GM12873 (cell line): ENCODE data around the gene CIITA.

Experiments
- TF ChIP-seq, protein P1 (sequence below): IDR thresholded peaks from 2 replicates; pipeline ENCODE4 v1.5.1; 2012; ENCODE audit warnings: low read depth, mild to moderate bottlenecking, moderate library complexity, low read length, control low read depth; ENCODE audit not compliant: insufficient read depth; ENCODE audit errors: missing control alignments

Gene CIITA

DNA sequence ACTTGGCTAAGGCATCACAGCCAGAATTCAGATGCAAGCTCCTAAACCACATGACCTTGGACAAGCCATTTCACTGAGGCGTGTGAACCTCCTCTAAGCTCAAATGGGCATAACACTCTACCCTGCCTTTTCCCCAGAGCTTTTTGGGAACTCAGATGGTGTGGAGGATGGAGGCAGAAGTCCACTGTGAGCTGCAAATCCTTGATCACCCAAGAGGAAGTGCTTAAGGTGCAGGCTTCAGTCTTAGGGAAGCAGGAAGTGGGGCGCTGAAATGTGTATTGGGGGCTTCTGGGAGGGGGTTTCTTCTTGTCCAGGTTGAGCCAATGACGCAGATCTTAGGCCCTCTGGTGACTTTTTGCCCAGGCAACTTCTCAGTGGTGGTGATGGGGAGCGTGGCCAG lies 12.9 kb downstream of the CIITA start:
- TF ChIP-seq, protein P1, sequence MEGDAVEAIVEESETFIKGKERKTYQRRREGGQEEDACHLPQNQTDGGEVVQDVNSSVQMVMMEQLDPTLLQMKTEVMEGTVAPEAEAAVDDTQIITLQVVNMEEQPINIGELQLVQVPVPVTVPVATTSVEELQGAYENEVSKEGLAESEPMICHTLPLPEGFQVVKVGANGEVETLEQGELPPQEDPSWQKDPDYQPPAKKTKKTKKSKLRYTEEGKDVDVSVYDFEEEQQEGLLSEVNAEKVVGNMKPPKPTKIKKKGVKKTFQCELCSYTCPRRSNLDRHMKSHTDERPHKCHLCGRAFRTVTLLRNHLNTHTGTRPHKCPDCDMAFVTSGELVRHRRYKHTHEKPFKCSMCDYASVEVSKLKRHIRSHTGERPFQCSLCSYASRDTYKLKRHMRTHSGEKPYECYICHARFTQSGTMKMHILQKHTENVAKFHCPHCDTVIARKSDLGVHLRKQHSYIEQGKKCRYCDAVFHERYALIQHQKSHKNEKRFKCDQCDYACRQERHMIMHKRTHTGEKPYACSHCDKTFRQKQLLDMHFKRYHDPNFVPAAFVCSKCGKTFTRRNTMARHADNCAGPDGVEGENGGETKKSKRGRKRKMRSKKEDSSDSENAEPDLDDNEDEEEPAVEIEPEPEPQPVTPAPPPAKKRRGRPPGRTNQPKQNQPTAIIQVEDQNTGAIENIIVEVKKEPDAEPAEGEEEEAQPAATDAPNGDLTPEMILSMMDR = no peak

DNA sequence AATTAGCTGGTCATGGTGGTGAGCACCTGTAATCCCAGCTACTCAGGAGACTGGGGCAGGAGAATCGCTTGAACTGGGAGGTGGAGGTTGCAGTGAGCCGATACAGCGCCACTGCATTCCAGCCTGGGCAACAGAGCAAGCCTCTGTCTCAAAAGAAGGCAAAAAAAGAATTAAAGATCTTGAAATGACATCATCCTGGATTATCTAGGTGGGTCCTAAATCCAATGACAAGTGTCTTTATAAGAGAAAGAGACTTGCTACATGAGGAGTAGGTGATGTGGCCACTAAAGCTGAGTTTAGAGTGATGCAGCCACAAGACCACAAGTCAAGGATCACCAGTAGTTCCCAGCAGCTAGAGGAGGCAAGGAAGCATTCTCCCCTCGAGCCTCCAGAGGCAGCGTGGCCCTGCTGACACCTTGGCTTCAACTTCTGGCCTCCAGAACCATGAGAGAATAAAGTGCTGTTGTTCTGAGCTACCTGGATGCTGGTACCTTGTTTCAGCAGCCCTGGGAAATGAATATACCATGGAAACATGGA lies 15.8 kb downstream of the CIITA start:
- TF ChIP-seq, protein P1 = peak; percentile 39

DNA sequence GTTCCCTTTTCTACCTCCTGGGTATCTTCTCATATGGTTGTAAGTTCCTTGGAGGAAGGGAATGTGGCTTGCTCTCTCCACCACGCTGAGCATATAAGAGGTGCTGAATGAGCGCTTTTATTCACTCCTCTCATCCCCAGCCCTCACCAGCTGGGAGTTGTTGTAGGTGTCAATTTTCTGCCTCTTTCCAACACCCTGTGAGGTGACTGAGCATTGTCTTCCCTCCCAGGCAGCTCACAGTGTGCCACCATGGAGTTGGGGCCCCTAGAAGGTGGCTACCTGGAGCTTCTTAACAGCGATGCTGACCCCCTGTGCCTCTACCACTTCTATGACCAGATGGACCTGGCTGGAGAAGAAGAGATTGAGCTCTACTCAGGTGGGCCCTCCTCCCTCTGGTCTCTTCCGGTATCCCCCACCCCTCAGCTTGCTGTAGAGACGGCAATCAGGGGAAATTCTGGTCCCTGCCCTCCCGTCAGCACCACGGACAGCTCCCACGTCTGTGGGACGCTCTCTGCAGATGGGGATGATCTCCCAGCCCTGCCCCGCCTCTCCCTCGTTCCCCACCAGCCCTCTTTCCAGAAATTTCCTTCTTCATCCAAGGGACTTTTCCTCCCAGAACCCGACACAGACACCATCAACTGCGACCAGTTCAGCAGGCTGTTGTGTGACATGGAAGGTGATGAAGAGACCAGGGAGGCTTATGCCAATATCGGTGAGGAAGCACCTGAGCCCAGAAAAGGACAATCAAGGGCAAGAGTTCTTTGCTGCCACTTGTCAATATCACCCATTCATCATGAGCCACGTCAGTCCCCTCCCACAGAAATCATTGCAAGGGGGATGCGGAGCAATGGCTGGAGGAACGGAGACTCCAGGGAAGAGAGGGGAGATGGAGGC lies 18.3 kb downstream of the CIITA start:
- TF ChIP-seq, protein P1 = no peak

DNA sequence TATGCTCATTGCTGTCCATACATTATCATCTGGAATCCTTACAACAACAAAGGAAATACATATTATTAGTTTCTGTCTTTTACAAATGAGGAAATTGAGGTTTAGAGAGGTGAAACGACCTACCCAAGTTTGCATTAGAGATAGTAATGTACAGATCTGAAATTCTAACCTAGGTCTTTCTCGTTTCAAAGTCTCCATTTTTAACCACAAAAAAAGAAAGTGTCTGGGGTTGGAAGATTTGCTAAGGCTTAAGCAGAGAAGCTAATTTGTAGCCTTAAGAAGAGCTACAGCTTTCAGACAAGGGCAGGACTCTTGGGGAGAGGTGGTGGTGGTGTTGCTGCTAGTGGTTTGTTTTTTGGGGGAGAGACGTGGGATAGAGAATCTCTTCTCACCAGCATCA lies 19.2 kb downstream of the CIITA start:
- TF ChIP-seq, protein P1 = no peak

DNA sequence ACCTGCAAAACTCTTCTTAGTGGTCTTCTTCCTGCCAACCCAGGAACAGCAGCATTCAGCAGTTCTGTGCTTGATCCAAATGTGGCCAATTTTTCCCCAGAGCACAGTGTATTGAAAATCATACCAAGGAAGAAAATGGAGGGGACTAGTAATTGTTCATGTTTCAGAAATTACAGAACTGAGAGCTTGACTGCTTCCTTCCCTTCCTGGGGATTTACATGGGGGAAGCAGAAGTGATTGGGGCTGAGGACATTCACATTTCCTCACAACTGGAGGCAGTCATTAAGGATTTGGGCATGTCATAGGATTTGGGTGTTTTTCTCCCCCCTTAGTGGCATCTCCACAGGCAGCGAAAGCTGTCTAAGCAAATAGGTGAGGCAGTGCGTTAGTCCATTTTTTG lies 19.7 kb downstream of the CIITA start:
- TF ChIP-seq, protein P1 = no peak

DNA sequence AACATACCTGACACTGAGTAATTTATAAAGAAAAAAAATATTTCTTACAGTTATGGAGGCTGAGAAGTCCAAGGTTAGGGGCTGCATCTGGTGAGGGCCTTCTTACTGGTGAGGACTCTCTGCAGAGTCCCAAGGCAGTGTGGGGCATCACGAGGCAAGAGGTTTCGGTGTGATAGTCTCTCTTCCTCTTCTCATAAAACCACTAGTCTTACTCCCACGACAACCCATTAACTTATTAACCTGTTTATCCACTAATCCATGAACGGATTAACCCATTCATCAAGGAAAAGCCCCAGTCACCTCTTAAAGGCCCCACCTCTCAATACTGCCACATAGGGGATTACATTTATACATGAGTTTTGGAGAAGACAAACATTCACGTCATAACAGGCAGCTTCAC lies 20.1 kb downstream of the CIITA start:
- TF ChIP-seq, protein P1 = no peak

DNA sequence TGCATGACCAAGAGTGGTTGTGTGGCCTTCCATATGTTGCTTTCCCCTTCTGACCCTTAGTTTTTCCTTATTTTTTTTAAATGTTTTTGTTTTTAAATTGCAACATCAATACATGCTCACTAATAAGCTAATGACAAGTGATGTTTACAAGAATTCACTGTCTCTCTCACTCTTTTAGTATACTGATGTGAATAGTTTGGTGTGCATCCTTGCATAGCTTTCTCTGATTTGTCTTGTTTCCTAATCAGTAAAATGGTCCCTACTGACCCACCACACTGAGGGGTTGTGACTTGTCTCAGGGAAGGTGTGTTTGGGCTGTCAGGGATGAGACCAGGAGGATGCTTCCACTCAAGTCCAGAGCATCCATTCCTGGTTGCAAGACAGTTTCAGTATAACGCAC lies 26.0 kb downstream of the CIITA start:
- TF ChIP-seq, protein P1 = no peak
